SKM-1 (cell line): Measurements from ENCODE around the gene SPAG16.

Experiments
- DNase-seq: peaks from one replicate; lab custom pipeline; 2025; ENCODE audit not compliant: unreplicated experiment; lab: John Stamatoyannopoulos, UW

Gene SPAG16

DNA sequence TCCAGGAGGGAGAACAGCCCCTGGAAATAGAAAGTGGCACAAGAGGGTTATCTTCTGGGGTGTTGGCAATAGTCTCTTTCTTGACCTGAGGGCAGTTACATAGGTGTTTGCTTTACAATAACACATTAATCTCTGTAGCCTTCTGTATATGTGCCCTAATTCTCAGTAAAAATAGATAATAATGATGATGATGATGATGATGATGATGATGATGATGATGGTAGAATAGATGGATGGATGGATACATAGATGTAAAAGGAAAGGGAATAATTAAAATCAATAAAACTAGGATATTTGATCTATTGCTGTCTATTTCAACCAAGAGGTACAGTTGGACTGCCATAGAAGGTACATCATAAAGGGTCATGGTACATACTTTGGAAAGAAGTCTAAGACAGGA is 948.9 kb downstream of the SPAG16 start:
- DNase-seq, result no peak

DNA sequence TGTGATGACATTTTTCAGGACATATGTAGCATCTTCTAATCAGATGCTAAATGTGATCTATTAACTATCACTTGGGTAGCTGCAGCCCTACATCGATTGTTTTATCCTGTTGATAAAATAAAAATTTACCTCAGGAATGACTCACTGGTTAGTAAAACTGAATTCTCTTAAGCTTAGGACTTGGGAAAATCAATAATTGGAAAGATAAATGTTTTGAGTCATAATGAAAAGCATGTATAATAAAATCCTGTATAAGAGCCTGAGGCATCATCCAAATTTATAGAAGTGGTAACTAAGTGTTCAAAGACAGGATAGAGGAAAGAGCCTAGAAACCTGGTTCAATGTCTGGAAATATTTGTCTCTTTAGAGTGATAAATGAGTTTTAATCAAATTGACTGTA is 958.5 kb downstream of the SPAG16 start:
- no peak for DNase-seq

DNA sequence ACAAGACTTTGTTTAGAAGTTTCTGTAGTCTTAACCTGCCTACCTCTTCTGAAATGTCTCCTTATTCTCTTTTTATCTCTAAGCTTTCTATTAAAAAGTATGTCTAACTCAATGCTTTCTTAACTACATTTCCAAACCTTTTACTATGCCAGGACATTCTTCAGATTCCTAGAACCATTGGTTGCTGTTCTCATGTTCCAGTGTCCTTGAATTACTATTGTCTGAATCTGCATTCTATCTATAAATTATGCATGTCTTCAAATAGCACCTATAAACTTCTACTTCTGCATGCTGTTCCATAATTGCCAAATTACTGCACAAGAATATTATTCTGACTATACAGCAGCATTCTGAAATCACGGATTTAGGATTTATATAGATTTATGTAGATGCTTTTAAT is 960.6 kb downstream of the SPAG16 start:
- no peak for DNase-seq

DNA sequence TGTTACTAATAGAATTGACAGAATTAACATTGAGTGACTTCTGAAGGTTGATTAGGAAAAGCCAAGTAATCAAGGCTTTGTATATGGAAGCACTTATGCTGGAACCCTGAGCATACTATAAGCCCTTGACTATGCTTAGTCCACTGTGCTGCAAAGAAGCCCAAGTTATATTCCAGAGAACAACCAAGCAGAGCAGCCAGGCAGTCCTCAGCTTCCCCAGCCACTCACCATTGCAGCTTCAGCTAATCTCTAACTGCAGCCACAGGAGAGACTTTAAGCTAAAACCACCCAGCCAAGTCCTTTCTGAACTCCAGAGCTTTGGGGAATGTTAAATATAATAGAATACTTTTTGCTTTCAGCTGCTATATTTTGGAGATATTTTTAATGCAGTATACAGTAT is 962.2 kb downstream of the SPAG16 start:
- no peak for DNase-seq

DNA sequence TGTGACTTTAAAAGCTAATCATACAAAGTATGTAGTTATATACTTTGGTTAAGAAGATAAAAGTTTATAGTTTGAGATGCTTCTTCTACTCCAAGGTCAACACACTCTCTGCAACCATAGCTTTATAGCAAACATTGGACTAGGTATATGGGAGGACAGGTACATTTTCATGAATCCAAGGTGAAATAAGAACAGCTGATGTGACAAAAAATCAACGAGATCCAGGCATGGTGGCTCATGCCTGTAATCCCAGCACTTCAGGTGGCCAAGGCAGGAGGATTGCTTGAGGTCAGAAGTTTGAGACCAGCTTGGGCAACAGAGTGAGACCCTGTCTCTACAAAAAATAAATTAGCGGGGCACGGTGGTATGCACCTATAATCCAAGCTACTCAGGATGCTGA is 963.3 kb downstream of the SPAG16 start:
- no peak for DNase-seq

DNA sequence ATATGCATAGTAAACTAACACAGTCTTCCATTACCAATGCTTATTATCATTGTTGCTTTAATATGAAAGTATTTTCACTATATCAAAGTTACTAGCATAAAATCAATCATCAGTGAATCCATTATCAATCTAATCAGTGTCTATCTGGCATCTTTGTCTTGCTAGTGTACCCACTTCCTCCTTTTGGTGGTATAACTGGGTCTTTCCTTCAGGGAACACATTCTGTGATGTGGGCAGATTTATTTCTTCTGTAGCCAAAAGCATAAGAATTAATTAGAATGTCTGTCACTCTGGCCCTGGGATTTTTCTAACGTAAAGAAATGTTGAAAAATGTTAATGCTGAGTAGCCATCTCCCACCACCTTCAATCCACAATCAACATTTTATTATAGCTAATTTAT is 970.8 kb downstream of the SPAG16 start:
- no peak for DNase-seq

DNA sequence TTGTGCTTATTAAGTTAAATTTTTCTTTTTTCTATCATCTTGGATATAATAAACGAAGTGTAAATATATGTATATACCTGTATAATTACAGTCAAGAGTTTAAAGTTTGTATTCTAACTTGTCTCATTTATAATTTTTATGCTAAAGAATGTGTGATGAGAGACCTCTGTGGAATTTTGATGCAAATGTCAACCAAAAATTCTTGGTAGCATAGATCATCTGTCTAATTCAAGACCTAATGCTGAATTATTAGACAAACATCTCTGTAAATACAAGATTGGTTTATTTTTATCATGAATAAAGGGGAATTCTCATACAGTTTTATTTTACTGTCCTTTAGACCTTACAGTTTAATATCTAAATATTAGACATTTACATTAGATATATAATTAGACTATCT is 977.4 kb downstream of the SPAG16 start:
- no peak for DNase-seq

DNA sequence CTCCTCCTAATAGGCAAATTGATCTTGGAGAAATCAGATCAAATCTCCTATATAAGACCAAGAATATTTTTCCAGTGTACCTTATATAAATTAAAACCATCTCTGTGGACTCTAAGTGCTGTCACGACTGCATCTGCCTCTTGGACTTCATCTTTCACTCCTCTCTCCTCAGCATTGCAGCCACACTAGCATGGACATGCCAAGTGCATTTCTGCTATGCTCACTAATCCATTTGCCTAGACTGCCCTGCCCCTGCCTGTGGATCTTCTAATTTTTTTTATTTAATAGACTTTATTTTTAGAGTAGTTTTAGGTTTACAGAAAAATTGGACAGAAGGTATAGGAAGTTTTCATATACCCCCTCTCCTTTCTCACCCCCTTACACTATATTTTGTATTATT is 979.9 kb downstream of the SPAG16 start:
- no peak for DNase-seq

DNA sequence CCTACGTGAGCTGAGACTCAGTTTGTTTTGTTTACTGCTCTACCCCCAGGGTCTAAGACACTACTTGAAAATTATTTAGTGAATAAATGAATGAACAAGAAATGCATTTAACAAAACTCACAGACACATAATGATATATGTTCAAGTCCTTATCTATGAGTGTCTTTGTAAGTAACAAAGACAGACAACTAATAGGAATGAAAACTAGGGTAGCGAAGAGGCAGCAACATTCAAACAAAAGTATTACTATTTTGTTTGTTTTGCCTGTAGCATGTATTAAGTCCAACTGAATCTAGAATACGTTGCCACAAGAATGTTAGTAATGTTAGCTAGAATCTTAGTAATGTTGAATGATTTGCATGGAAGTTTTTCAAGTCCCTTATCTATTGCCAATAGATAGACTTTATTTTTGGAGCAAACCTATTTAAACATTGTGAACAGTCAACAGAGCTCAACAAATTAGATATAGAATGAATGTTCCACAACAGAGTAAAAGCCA is 981.8 kb downstream of the SPAG16 start:
- DNase-seq, result no peak

DNA sequence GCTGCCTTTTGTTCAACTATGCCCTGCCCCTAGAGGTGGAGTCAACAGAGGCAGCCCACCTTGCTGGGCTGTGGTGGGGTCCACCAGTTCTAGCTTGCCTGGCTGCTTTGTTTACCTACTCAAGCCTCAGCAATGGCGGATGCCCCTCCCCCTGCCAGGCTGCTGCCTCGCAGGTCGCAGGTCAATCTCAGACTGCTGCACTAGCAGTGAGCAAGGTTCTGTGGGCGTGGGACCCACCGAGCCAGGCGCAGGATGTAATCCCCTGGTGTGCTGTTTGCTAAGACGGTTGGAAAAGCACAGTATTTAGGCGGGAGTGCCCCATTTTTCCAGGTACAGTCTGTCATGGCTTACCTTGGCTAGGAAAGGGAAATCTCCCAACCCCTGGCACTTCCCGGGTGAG is 993.6 kb downstream of the SPAG16 start:
- DNase-seq, result no peak

DNA sequence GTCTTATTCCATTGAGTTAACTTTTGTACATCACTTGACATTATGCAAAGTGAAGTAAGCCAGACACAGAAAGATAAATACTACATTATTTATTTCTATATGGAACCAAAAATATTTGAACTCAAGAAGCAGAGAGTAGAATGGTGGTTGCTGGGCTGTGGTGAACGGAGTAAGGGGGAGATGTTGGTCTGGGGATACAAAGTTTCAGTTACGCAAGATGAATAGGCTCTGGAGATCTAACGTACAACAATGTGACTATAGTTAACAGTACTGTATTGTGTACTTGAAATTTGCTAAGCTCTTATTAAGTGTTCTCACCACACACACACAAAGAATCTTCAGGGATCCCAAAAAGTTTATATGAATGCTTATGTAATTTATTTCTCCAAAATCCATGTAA is 1001.7 kb downstream of the SPAG16 start:
- DNase-seq, result no peak

DNA sequence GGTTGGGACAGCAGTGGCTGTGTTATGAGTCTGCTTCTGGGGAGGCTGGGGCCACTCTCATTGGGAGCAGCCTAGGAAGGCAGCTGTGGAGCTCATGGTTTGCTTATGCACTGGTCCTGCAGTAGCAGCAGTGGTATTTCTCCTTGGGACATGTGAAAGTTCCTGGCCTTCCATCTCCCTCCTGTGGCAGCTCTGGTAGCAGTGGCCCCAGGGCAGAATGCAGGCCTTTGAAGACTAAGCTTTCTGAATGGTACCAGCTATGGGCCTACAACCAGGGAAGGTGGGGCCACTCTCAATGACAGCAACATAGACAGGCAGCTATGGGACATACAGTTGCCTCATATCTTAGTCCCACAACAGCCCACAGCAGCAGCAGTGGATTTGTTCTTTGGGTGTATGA is 1009.3 kb downstream of the SPAG16 start:
- DNase-seq, result no peak

DNA sequence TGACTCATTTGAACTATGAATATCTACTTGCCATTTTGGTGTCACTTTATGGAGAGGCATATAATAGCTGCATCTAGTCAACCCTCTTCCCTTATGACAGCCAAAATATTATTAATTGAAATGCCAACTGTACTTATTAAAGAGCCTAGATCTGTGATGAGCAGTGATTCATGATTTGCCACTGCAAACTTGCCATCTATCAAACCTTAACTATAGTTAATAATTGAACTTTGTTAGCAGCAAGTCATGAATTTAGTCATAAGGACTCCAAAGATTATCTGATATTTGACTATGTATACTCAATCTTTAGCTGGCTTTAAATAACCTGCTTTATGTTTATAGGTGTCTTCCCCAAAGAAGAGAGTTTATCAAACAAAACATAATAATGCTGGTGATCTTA is 1010.2 kb downstream of the SPAG16 start:
- DNase-seq, result no peak

DNA sequence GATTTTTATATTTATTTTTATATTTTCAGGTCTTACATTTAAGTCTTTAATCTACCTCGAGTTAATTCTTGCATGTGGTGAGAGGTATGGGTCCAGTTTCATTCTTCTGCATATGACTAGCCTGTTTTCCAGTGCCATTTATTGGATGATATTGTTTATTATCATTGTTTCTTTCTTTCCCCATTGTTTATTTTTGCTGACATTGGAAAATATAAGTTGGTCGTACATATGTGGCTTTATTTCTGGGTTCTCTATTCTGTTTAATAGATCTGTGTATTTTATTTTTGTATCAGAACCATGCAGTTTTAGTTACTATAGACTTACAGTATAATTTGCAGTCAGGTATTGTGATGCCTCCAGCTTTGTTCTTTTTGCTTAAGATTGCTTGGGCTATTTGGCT is 1013.2 kb downstream of the SPAG16 start:
- no peak for DNase-seq

DNA sequence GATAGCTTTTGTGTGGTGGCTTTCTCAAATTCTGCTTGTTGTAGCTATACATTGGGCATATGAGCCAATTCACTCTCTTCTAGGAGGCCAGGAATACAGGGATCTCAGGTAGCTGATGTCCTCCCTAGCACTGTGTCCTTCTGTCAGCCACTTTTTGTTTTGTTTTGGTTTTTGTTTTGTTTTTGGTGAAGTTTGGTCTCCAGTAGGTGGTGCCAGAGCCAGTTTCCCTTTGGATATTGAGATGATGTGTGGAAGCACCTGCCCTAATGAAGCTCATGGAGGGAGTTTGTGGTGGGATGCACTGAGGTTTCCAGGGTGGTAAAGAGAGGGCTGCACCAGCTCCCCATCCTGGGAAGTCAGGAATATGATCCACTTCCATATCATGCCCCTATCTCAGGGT is 1026.1 kb downstream of the SPAG16 start:
- no peak for DNase-seq

DNA sequence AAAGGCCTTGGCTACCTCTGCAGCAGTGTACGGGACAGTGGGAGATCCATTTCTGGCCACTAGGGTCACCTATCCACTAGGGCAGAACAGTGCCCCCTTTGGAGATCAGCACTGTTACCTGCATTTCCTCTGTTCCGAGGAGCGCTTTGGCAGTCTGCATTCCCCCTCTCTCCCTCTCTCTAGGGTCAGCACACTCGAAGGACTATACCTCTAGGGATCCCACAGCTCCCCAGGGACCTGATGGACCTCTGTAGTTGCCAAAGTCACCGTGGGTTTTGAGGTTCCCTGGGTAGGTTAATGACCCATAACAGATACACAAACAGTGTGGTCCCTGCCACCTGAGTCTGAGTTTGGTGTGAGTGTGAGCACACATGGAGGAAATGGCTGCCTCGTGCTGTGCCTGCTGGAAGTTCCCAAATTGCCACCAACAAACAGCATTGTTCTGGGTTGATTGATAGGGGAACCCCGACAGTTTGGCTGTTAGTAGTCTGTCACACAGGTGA is 1026.8 kb downstream of the SPAG16 start:
- DNase-seq, result no peak

DNA sequence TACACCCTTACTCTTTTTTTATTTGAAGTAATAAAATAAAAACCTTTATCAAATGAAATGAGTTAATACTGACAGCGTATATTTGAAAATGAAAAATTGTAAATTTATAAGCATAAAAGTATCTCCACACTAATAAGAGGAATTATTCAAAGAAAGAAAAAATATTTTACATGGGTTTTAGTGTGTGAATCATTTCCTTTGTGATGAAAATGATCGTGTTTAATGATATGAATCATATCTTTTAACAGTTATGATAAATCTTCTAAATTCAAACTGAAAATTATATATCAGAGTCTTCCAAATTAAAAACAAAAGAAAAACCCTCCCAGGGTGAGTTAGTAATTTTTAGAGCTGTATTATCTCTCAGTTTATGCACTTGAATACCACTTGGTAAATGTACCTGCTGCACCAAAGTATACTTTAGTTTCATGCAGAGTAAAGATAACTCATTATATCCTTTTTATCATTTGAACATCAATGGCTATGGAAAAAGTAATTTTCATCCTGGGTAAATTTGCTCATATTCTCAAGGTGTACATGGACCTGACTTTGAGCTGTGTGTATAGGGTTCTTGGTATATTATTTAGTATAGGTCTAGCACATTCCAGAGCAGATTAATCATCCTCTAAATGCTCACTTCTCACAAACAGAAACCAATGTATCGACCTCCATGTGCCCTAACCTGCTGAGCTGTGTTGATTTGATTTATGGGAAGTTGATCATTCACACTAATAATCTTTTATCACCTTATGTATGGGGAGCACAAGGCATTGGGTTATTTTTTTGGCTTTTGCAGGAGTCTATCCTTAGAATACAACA is 1027.9 kb downstream of the SPAG16 start:
- DNase-seq, result no peak

DNA sequence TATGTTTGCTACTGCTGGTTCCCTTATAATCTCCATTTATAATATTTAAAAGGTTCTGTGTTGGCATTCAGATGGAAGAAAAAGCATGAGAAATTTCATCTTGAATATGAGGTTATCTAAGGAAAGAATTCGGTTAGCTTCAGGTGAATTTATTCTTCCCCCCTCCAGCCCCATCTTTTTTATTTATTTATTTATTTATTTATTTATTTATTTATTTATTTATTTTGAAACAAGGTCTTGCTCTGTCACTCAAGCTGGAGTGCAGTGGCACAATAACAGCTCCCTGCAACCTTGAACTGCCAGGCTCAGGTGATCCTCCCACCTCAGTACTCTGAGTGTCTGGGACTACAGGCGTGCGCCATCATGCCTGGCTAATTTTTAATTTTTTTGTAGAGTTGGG is 1031.1 kb downstream of the SPAG16 start:
- DNase-seq, result no peak

DNA sequence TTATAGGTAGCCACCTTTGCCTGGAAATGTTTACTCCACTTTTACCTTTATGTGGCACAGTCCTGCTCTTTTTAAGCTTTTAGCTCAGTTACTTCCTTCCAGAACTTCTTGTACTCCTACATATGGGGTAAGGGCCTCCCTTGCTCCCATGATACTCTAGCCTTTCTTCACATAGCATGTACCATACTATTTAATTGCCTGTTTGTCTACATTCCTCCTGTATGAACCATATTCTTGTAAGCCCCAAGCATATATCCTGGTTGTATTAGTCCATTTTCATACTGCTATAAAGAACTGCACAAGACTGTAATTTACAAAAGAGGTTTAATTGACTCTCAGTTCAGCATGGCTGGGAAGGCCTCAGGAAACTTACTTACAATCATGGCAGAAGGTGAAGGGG is 1035.9 kb downstream of the SPAG16 start:
- no peak for DNase-seq

DNA sequence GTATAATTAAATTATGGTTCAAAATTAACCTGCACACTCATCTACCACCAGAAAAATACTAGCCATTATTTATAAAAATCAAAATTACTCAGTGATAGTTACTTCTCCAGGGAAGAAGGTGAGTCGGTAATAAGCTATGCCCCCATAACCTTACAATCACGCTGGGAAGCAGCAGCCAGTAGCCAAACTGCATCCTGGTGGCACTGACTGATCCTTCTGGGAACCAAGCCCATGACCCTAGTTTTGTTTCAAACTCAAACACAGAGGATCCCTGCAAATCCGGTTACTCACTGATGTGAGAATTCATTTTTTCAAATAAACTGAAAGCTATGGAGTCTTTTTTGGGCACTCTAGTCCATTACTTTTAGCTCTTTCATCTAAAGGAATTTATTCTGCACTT is 1038.4 kb downstream of the SPAG16 start:
- DNase-seq, result no peak

DNA sequence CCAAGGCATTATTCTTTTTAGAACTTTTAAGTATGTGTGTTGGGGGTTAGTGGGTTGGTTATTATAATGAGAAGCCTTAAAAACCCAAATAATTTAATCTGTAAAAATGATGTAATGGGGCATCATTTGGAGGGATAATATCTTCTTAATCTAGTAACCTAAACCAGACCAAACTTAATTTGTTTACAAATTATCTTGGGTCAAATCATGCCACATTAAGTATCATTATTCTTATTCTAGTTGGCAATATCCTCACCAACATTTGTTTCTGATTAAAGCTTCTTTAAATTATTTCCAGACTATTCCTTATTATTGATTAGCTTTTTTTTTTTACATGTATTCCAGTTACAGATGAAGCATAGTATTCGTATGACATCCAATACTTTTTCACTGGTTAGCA is 1041.1 kb downstream of the SPAG16 start:
- DNase-seq, result no peak

DNA sequence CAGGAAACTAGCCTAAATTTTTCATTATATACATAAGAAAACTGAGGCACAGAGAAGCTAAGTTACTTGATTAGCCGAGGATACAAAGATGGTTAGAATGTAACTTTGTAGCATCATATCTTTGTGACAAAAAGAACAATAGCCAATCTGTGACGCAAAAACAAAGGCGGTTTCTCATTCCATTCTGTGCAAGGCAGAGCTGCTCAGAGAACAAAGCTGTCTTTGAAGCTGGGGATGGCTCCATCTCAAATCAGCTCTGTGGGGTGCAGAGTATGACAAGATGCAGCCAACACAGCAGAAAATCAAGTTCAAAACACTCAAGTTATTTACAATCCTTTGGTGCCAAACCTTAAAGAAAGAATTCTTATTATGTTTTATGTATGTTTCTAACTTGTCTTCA is 1044.7 kb downstream of the SPAG16 start:
- no peak for DNase-seq

DNA sequence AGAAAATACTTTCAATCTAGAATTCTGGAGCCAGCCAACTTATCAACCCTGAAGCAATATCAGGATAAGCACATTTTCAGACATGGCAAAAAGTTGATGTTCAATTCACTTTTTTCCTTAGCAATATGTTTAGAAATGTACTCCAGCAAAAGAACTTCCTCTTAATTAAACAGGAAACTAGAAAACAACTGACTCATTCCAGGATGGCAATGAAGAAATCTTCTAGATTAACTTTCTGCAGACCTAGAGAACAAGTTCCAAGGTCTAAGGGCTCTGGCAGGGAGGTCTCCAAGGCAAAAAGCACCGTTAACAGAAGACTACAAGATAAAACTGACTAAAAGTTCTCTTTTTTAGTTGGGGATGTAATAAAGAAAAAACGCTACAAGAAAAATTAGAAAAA is 1057.4 kb downstream of the SPAG16 start:
- peak; percentile 6 for DNase-seq
